Muscle layer of colon (tissue), 2 donors: ENCODE results near the gene IL37.

Source experiments
- H3K27ac ChIP-seq: one replicate; pipeline ENCODE4 v1.7.0; 2013; ENCODE audit warnings: low read depth, mild to moderate bottlenecking, low read length, moderate library complexity
- H3K27me3 ChIP-seq, 2 donors: one replicate each; pipeline ENCODE4 v1.7.0; 2013; ENCODE audit warnings: low read length in 2 of 2, mild to moderate bottlenecking in 2 of 2; ENCODE audit not compliant: insufficient read depth in 2 of 2, control insufficient read depth in 1 of 2
- H3K36me3 ChIP-seq: one replicate; pipeline ENCODE4 v1.7.0; 2013; ENCODE audit warnings: mild to moderate bottlenecking, low read length; ENCODE audit not compliant: insufficient read depth
- H3K4me1 ChIP-seq: one replicate; pipeline ENCODE4 v1.7.0; 2013; ENCODE audit warnings: mild to moderate bottlenecking, low read length; ENCODE audit not compliant: insufficient read depth
- H3K4me3 ChIP-seq, 2 donors: one replicate each; pipeline ENCODE4 v1.7.0; 2013; ENCODE audit warnings: low read length in 2 of 2, low read depth in 1 of 2, mild to moderate bottlenecking in 1 of 2, moderate library complexity in 1 of 2
- H3K9ac ChIP-seq: one replicate; pipeline ENCODE4 v1.7.0; 2013; ENCODE audit warnings: low read length
- H3K9me3 ChIP-seq: one replicate; pipeline ENCODE4 v1.7.0; 2013; ENCODE audit warnings: mild to moderate bottlenecking, low read length
- donor health status: abdominal sarcoma.
- donor health status: Adenocarcinoma of cecum.

IL37 gene, protein sequence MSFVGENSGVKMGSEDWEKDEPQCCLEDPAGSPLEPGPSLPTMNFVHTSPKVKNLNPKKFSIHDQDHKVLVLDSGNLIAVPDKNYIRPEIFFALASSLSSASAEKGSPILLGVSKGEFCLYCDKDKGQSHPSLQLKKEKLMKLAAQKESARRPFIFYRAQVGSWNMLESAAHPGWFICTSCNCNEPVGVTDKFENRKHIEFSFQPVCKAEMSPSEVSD

GRCh38 chr2:112910865-112911264, at the start of gene IL37:
TSS of gene IL37 (plus strand) at chr2:112911165. CDS start at chr2:112913013, 1,848 bp downstream.
- H3K9ac ChIP-seq, result no peak within 1 kb of the TSS
- no peaks in the 10 kb centered on the region for H3K36me3 ChIP-seq
- H3K4me1 ChIP-seq, result no peaks in the 10 kb centered on the region
- H3K9me3 ChIP-seq, result no peaks in the 10 kb centered on the region
- no peaks in the 10 kb centered on the region for H3K27me3 ChIP-seq
- H3K4me3 ChIP-seq, result no peak within 1 kb of the TSS
- H3K27ac ChIP-seq, result no peak within 1 kb of the TSS

- no peak overlapping the region for H3K27ac ChIP-seq
- no peaks in the 10 kb centered on the region for H3K9me3 ChIP-seq
- H3K36me3 ChIP-seq, result no peaks in the 10 kb centered on the region
- no peak overlapping the region for H3K9ac ChIP-seq
- H3K27me3 ChIP-seq, result no peaks in the 10 kb centered on the region
- no peaks in the 10 kb centered on the region for H3K4me1 ChIP-seq
- no peak overlapping the region for H3K4me3 ChIP-seq
These were observed 46.9 kb upstream of the IL37 start for GRCh38 chr2:112864072-112864471.

- Histone ChIP-seq H3K4me3 (no peak overlapping the region), H3K36me3 (no peaks in the 10 kb centered on the region), H3K9me3 (no peaks in the 10 kb centered on the region), H3K4me1 (no peaks in the 10 kb centered on the region), H3K27me3 (no peaks in the 10 kb centered on the region), H3K9ac (no peak overlapping the region), H3K27ac (no peak overlapping the region)
These were observed 44.7 kb upstream of the IL37 start for GRCh38 chr2:112866128-112866835.

DNA sequence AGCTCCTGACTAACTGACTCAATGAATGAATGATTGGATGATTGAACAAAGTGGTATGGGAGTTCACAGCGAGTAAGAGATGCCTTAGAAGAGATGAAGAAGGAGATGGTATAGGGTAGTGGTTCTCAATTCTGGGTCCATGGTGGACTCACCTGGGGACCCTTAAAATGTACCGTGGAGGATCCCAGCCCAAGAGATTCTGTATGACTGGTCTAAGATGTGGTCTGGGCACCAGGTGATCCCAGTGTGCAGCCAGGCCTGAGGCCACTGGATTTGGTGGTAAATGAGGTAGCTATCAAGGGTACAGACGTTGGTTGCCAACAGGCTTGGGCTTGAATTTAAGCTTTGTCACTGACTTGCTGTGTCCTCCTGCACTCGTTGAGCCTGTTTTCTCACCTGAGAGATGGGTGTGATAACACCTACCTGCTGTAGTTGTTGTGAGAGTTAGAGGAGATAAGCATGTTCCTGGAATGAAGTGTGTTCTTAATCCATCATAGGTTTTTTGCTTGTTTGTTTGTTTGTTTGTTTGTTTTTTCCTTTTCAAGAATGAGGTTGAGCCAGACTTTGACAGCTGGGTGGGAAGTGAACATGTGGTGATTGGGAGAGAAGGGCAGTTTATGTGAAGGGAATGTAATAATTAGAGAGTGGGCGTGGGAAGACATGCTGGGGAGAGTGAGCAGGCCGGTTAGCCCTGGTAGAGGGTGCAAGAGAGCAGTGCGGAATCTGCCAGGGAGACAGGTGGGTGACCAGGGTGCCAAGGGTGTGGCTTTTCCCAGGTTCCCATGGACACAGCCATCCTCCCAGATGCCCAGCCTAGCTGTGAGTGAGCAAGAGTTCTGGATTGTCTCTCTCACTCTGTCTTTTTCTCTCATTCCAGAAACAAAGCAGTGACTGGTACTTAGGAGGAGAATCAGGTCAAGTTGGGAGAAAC, 43.0 kb upstream of the IL37 start:
- no peaks in the 10 kb centered on the region for H3K4me1 ChIP-seq
- no peak overlapping the region for H3K27ac ChIP-seq
- H3K36me3 ChIP-seq, result no peaks in the 10 kb centered on the region
- H3K9ac ChIP-seq, result no peak overlapping the region
- H3K27me3 ChIP-seq, result no peaks in the 10 kb centered on the region
- no peak overlapping the region for H3K4me3 ChIP-seq
- H3K9me3 ChIP-seq, result no peaks in the 10 kb centered on the region

DNA sequence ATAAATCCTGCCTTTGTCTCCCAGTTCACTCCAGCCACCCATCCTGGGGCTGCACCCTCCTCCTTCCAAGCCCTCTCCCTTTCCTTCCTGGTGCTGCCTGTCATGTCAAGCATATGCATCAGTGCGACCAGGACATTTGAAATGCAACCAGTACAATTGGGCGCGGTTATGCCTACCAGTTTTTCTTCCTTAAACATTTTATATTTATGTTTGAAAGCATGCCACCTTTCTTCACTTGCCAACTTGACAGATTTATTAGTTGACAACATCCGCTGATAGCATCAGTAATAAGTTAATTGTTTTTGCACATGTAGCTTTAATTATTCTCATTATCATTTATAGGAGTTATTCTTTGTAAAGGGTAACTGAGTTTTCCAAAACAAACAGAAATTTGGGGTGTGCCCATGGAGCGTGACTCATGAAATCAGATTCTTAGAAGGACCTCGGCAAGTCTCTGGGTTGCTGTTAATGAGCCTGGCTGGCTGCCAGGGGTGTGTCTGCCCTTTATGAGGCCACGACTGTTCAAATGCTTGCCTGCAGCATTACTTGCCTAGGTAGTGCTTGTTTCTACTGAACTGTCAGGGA, 41.6 kb upstream of the IL37 start:
- Histone ChIP-seq H3K4me3 (no peak overlapping the region), H3K27me3 (no peaks in the 10 kb centered on the region), H3K27ac (no peak overlapping the region), H3K36me3 (no peaks in the 10 kb centered on the region), H3K9me3 (no peaks in the 10 kb centered on the region), H3K4me1 (no peaks in the 10 kb centered on the region), H3K9ac (no peak overlapping the region)

DNA sequence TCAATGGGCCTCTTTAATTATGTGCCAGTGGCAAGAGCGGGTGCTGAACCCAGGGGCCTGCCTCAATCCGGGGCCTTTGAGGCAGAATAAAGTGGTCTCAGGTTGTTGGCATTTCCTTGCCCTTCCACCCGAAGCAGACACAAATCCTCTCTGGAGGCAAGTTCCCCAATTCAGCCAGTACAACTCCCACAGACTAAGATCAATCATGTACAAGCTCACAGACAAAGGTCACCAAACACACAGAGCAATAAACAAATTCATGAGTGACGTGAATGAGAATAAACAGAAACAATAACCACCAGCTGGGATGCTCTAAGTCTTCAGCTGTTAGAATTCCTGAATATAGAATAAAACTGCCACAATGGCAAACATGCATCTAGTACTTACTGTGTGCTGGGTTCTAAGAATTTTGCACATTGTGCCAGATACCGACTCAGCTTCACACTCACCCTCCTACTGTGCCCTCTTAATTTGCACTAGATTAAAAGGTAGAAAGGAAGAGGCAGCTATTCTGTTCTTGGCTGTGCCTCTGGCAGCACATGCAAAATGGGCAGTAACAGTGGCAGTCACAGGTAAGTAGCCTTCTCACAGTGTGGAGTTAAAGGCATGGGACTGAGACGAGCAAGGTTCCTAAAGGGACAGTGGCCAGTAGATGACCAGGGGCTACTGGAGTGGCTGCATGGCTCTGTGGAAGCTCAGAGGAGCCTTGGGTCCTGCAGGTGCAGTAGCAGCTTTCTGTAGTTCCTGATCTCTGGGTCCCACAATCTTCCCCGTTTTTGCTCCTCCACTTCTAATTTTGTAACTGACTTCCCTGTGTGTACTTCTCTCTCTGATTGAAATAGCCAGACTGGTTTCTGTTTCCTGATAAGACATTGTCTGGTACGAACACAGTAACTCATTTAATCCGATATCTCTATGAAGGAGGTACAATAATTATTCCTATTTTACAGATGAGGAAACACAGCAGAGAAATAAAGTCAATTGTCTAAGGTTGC, 39.8 kb upstream of the IL37 start:
- Histone ChIP-seq H3K27me3 (no peaks in the 10 kb centered on the region), H3K4me1 (no peaks in the 10 kb centered on the region), H3K9me3 (no peaks in the 10 kb centered on the region), H3K9ac (no peak overlapping the region), H3K4me3 (no peak overlapping the region), H3K27ac (no peak overlapping the region), H3K36me3 (no peaks in the 10 kb centered on the region)

GRCh38 chr2:112876257-112876970, 34.6 kb upstream of the IL37 start:
- Histone ChIP-seq H3K9ac (no peak overlapping the region), H3K9me3 (no peaks in the 10 kb centered on the region), H3K27me3 (no peaks in the 10 kb centered on the region), H3K4me1 (no peaks in the 10 kb centered on the region), H3K27ac (no peak overlapping the region), H3K36me3 (no peaks in the 10 kb centered on the region), H3K4me3 (no peak overlapping the region)

- H3K27me3 ChIP-seq, result no peaks in the 10 kb centered on the region
- H3K9ac ChIP-seq, result no peak overlapping the region
- no peaks in the 10 kb centered on the region for H3K4me1 ChIP-seq
- no peaks in the 10 kb centered on the region for H3K9me3 ChIP-seq
- no peaks in the 10 kb centered on the region for H3K36me3 ChIP-seq
- H3K27ac ChIP-seq, result no peak overlapping the region
- H3K4me3 ChIP-seq, result no peak overlapping the region
These were observed 34.0 kb upstream of the IL37 start for GRCh38 chr2:112876971-112877361.

DNA sequence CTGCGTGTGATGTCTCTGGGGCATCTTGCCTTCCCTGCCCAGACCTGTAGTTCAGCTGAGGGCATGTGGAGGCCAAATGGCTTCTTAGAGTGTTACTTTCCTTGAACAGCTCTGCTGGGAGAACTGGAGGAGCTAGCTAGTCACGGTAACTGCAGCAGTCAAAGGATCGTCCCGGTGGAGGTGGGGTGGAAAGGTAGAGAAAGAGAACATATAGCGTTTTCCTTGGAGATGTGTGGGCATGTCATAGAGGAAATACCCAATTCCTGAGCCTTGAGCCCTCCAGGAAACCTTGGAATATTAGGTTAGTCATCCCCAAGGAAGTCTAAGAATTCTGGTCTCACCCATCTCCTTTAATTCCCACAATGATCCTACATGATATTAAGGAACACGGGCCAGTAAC, 33.5 kb upstream of the IL37 start:
- Histone ChIP-seq H3K4me3 (no peak overlapping the region), H3K9ac (no peak overlapping the region), H3K9me3 (no peaks in the 10 kb centered on the region), H3K27ac (no peak overlapping the region), H3K36me3 (no peaks in the 10 kb centered on the region), H3K4me1 (no peaks in the 10 kb centered on the region), H3K27me3 (no peaks in the 10 kb centered on the region)

DNA sequence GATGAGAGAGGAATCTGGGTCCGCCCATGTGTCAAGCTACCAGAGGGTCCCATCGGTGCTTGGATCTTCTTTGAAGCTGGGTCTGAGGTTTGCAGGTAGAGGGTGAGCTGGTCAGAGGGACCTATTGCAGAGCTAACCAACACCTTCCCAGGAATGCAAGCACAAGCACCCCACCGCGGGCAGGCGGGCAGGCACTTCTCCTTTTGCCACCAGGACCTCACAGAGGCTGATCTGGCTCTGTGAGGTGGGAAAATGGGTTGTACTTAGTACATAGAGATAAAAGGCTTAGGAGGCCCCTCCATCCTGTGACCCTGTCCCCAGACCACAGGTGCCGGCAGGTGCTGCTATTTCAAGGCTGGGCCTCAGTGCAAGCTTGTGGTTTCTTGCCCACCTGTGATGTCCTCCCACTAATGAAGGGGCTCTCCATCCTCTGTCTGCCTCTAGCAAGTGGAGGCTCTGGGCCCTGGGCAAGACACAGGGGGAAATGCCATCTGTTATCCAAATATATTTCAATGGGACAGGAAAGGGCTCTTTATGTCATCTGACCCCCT, 31.4 kb upstream of the IL37 start:
- Histone ChIP-seq H3K9me3 (no peaks in the 10 kb centered on the region), H3K9ac (no peak overlapping the region), H3K27me3 (no peaks in the 10 kb centered on the region), H3K36me3 (no peaks in the 10 kb centered on the region), H3K27ac (no peak overlapping the region), H3K4me1 (no peaks in the 10 kb centered on the region), H3K4me3 (no peak overlapping the region)
